K562 (cell line): Measurements from ENCODE around the gene ACTL7B. TPM values are rescaled to one million over a fixed set of nuclear protein-coding genes. Genes with fewer than 3 reads are reported as not detected.
A peak's percentile ranks its signal among the peaks of the same experiment; 100 is the strongest.

Experiments used
- ATAC-seq: fragments of 200-7000 bp; cut with Tn5 transposase; 3 replicates; pipeline ENCODE4 v1.9.1; 2020; ENCODE audit warnings: moderate library complexity
- BruUV-seq: library from RNA; stranded (reverse); fragments of 400-500 nt; replicated peaks from 2 replicates; lab custom pipeline; 2021; lab: Mats Ljungman, UMichigan
- CTCF ChIA-PET: fragments of 300-600 bp; formaldehyde crosslinking; extraction: SDS; loops from one replicate; lab custom pipeline; 2021; ENCODE audit warnings: low intra/inter-chr PET ratio; lab: Yijun Ruan, JAX
- POLR2A ChIA-PET: fragments of 300-600, 350-650 bp; sonication (Branson Sonifier 250); formaldehyde crosslinking; extraction: SDS; loops from one replicate; lab custom pipeline; 2021; ENCODE audit warnings: antibody characterized with exemption, inconsistent platforms; lab: Yijun Ruan, JAX
- DNase-seq, 4 experiments: peaks; one replicate each; pipeline versions ENCODE4 v3.0.0 to v3.0.0-alpha.2; 2011 to 2018; ENCODE audit warnings: low spot score in 3 of 4, mixed read lengths in 3 of 4; ENCODE audit errors: extremely low read depth in 1 of 4
- FAIRE-seq: peaks from 2 replicates; lab custom pipeline; 2011; peaks lifted over from hg19 to GRCh38; lab: Jason Lieb, UNC
- H2AFZ ChIP-seq: 2 replicates; pipeline ENCODE4 v1.6.0; 2011; ENCODE audit warnings: low read depth, low read length, control low read depth, inconsistent platforms
- H3K27ac ChIP-seq: fragments of 200-600 bp; 3 replicates; pipeline ENCODE4 v1.8.0; 2011; ENCODE audit warnings: low read depth, mild to moderate bottlenecking, control low read depth, inconsistent platforms, low read length, moderate library complexity, mixed read lengths; ENCODE audit errors: extremely low read depth
- H3K27me3 ChIP-seq, 2 experiments: fragments of 300-600 bp in 1 of 2; 2 replicates in 1 of 2; 3 replicates in 1 of 2; pipeline versions ENCODE4 v1.6.0 to v1.8.0; 2011; ENCODE audit warnings: inconsistent platforms in 2 of 2, low read length in 2 of 2, mild to moderate bottlenecking in 1 of 2, mixed read lengths in 1 of 2, moderate library complexity in 1 of 2; ENCODE audit not compliant: control insufficient read depth in 2 of 2, insufficient read depth in 2 of 2
- H3K36me3 ChIP-seq: fragments of 300-600 bp; 3 replicates; pipeline ENCODE4 v1.8.0; 2011; ENCODE audit warnings: mild to moderate bottlenecking, low read length, inconsistent platforms; ENCODE audit not compliant: control insufficient read depth, insufficient read depth
- H3K4me1 ChIP-seq, 2 experiments: fragments of 200-600 bp in 1 of 2; replicated peaks in 1 of 2; 2 replicates in 1 of 2; 3 replicates in 1 of 2; pipeline versions ENCODE4 v1.5.1 to v1.8.0; 2011; ENCODE audit warnings: inconsistent platforms in 2 of 2, low read length in 2 of 2, mild to moderate bottlenecking in 1 of 2, mixed read lengths in 1 of 2, moderate library complexity in 1 of 2; ENCODE audit not compliant: control insufficient read depth in 2 of 2, insufficient read depth in 2 of 2
- H3K4me2 ChIP-seq: 2 replicates; pipeline ENCODE4 v1.6.1; 2011; ENCODE audit warnings: low read length, control low read depth, inconsistent platforms, mixed read lengths; ENCODE audit not compliant: insufficient read depth
- H3K4me3 ChIP-seq: fragments of 200-600 bp; sonication (generic), shearing (Covaris generic); 2 replicates; pipeline ENCODE4 v1.5.1; 2016; ENCODE audit warnings: control low read depth, inconsistent platforms
- H3K79me2 ChIP-seq: fragments of 200-600 bp; 3 replicates; pipeline ENCODE4 v1.8.0; 2011; ENCODE audit warnings: low read length, inconsistent platforms; ENCODE audit not compliant: control insufficient read depth, insufficient read depth
- H3K9ac ChIP-seq, 2 experiments: 2 replicates each; pipeline versions ENCODE4 v1.6.0 to v1.6.1; 2011; ENCODE audit warnings: low read depth in 2 of 2, low read length in 2 of 2, control low read depth in 1 of 2, inconsistent platforms in 1 of 2, mild to moderate bottlenecking in 1 of 2, mixed read lengths in 1 of 2; ENCODE audit not compliant: insufficient read depth in 1 of 2
- H3K9me1 ChIP-seq: one replicate; pipeline ENCODE4 v1.6.0; 2011; ENCODE audit warnings: inconsistent platforms, mild to moderate bottlenecking, low read length, moderate library complexity; ENCODE audit not compliant: control insufficient read depth, insufficient read depth
- H3K9me3 ChIP-seq: replicated peaks from 2 replicates; pipeline ENCODE4 v1.5.1; 2011; ENCODE audit warnings: low read depth, low read length, inconsistent platforms; ENCODE audit not compliant: control insufficient read depth, insufficient read depth
- H4K20me1 ChIP-seq: replicated peaks from 2 replicates; pipeline ENCODE4 v1.6.1; 2011; ENCODE audit warnings: low read length, inconsistent platforms, mixed read lengths; ENCODE audit not compliant: control insufficient read depth, insufficient read depth
- FOSL1 ChIP-seq: fragments of 200-800 bp; sonication (Bioruptor generic); conservative IDR thresholded peaks from 2 replicates; pipeline ENCODE4 v1.6.1; 2016; ENCODE audit warnings: missing genetic modification characterization, missing compliant biosample characterization
- HMGN3 ChIP-seq: IDR thresholded peaks from 2 replicates; pipeline ENCODE4 v1.6.1; 2011; ENCODE audit warnings: borderline replicate concordance, low read depth, mild to moderate bottlenecking, mixed read lengths, low read length; ENCODE audit not compliant: insufficient read length; ENCODE audit errors: extremely low read depth
- USF1 ChIP-seq: sonication (generic); formaldehyde crosslinking; IDR thresholded peaks from 2 replicates; pipeline ENCODE4 v1.9.0; 2022; ENCODE audit warnings: mild to moderate bottlenecking, missing genetic modification reagents
- USF2 ChIP-seq: sonication (generic); formaldehyde crosslinking; IDR thresholded peaks from 2 replicates; pipeline ENCODE4 v1.5.0; 2020; ENCODE audit warnings: missing genetic modification reagents
- ZBTB5 ChIP-seq: fragments of 450-650 bp; IDR thresholded peaks from 2 replicates; pipeline ENCODE4 v1.6.1; 2017; ENCODE audit warnings: antibody characterized with exemption
- WGBS: fragments of 100-300 bp; shearing (Covaris generic); methylation state at CpG from one replicate; pipeline ENCODE4 v1.1.6; 2016; ENCODE audit warnings: low coverage, mixed read lengths; ENCODE audit not compliant: insufficient coverage; ENCODE audit errors: missing lambda C conversion rate; 5-methylcytosine and 5-hydroxymethylcytosine counted together
- in situ Hi-C: fragments of 300-500 bp; cut with MboI; formaldehyde crosslinking; loops from 4 replicates; pipeline ENCODE4 v1.15.0; 2018; ENCODE audit warnings: inconsistent platforms, mixed read lengths
- intact Hi-C: fragments of 100-400 bp; cut with micrococcal nuclease; formaldehyde crosslinking; loops from 2 replicates; pipeline ENCODE4 v1.14.2; 2022
- polyA plus RNA-seq, 8 experiments: library from polyadenylated mRNA; depleted of rRNA in 4 of 8; stranded (reverse) in 5 of 8; unstranded in 3 of 8; fragments of >200 nt; fragmentation: Nextera tagmentation in 2 of 8; fragmentation: Illumina TruSeq in 1 of 8; extraction: Ambion mirVana in 2 of 8; extraction: Trizol in 1 of 8; gene quantifications; 2 replicates each; pipeline versions ENCODE4 v1.2.1 to v1.2.3, GENCODE V29; 2011 to 2014; ENCODE audit warnings: inconsistent platforms in 1 of 8, missing spikeins in 1 of 8
- total RNA-seq, 7 experiments: library from RNA; depleted of rRNA in 6 of 7; stranded (reverse); fragments of >200 nt in 6 of 7; fragmentation: Illumina TruSeq in 2 of 7; extraction: Trizol in 2 of 7; gene quantifications; 2 replicates each; pipeline versions ENCODE4 v1.2.1 to v1.2.3, GENCODE V29; 2011 to 2021; ENCODE audit warnings: low replicate concordance in 1 of 7

Gene ACTL7B
- total and polyA plus RNA-seq, 9 of the 15 experiments (the other 6 are each of a cell fraction or from before 2014, with no cell fraction given) = not detected

GRCh38 chr9:108835831-108836230 is 20.0 kb downstream of the ACTL7B start:
- no peaks in the 10 kb centered on the region for H3K36me3 ChIP-seq
- no peak overlapping the region for H3K27ac ChIP-seq
- H3K9me3 ChIP-seq = no peaks in the 10 kb centered on the region
- H3K79me2 ChIP-seq = no peaks in the 10 kb centered on the region
- no TSS peak for BruUV-seq
- intact Hi-C loops (no loop called here), in situ Hi-C loops (no loop called here)
- no peaks in the 10 kb centered on the region for H4K20me1 ChIP-seq
- H3K4me3 ChIP-seq = no peak overlapping the region
- no peak overlapping the region for H2AFZ ChIP-seq
- POLR2A ChIA-PET = interaction anchor here (1.0 kb wide), 2 partner anchors 16 to 23 kb away, joined by 3 read pairs; no protein-coding TSS in a partner anchor
- peaks cover 12 to 22% of the 10 kb centered on the region in 2 experiments; a peak in 4 of 5 replicates for H3K27me3 ChIP-seq
- 5% methylated on average over 7 of the region's 7 CpGs for WGBS
- DNase-seq (no peak), FAIRE-seq (peak; percentile 29), ATAC-seq (peak; percentile 46; the same call in 1 of the 3 replicates)
- no peak overlapping the region for H3K9ac ChIP-seq
- no peak overlapping the region for H3K4me2 ChIP-seq
- no peaks in the 10 kb centered on the region for H3K9me1 ChIP-seq
- CTCF ChIA-PET = no interaction called here
- TF ChIP-seq HMGN3 = no peak
- peak; percentile 61 for TF ChIP-seq USF2 (CRISPR knock-in tag)
- peak; percentile 48 for TF ChIP-seq USF1 (CRISPR knock-in tag)
- peak; percentile 44 for TF ChIP-seq FOSL1 (tag)
- TF ChIP-seq ZBTB5 = no peak
- H3K4me1 ChIP-seq = no peaks in the 10 kb centered on the region; a peak in 1 of 5 replicates
